Neural cell (in vitro differentiated cells): ENCODE results near the gene ZDBF2. TPM values are rescaled to one million over a fixed set of nuclear protein-coding genes. Genes with fewer than 3 reads are reported as not detected.
A peak's percentile ranks its signal among the peaks of the same experiment; 100 is the strongest.

Source experiments
- H2AFZ ChIP-seq: fragments of 200-600, 300-800 bp; sonication (generic), shearing (Covaris generic); 2 replicates; pipeline ENCODE4 v1.6.0; 2014; ENCODE audit warnings: low read depth, mild to moderate bottlenecking, antibody characterized with exemption, low read length, moderate library complexity
- H3F3A ChIP-seq: fragments of 200-600 bp; shearing (Covaris generic); 2 replicates; pipeline ENCODE4 v1.6.1; 2016; ENCODE audit warnings: mild to moderate bottlenecking, moderate library complexity, mixed read lengths, antibody characterized with exemption, low read length; ENCODE audit not compliant: insufficient read depth, poor library complexity, severe bottlenecking
- H3K27ac ChIP-seq: fragments of 200-600, 300-800 bp; sonication (generic), shearing (Covaris generic); 2 replicates; pipeline ENCODE4 v1.5.1; 2014; ENCODE audit warnings: mild to moderate bottlenecking, low read length, moderate library complexity
- H3K27me3 ChIP-seq: fragments of 300-800, 200-600 bp; sonication (generic), shearing (Covaris generic); 2 replicates; pipeline ENCODE4 v1.6.0; 2014; ENCODE audit warnings: mild to moderate bottlenecking, low read depth, low read length, moderate library complexity; ENCODE audit not compliant: insufficient read depth
- H3K36me3 ChIP-seq: fragments of 300-800, 200-600 bp; sonication (generic), shearing (Covaris generic); 2 replicates; pipeline ENCODE4 v1.5.1; 2014; ENCODE audit warnings: mild to moderate bottlenecking, antibody characterized with exemption, low read length, moderate library complexity; ENCODE audit not compliant: insufficient read depth
- H3K4me2 ChIP-seq: fragments of 300-800, 200-600 bp; sonication (generic), shearing (Covaris generic); 2 replicates; pipeline ENCODE4 v1.6.0; 2014; ENCODE audit warnings: mild to moderate bottlenecking, low read length
- H3K4me3 ChIP-seq: fragments of 300-800, 200-600 bp; sonication (generic), shearing (Covaris generic); 2 replicates; pipeline ENCODE4 v1.5.1; 2014; ENCODE audit warnings: mild to moderate bottlenecking, low read length, moderate library complexity
- H3K79me2 ChIP-seq: fragments of 200-600 bp; shearing (Covaris generic); replicated peaks from 2 replicates; pipeline ENCODE4 v1.6.0; 2014; ENCODE audit warnings: mild to moderate bottlenecking, low read length, moderate library complexity; ENCODE audit not compliant: insufficient read depth
- H3K9ac ChIP-seq: fragments of 300-800, 200-600 bp; sonication (generic), shearing (Covaris generic); 2 replicates; pipeline ENCODE4 v1.6.1; 2016; ENCODE audit warnings: mild to moderate bottlenecking, low read length, mixed read lengths
- H3K9me2 ChIP-seq: fragments of 200-600 bp; shearing (Covaris generic); 2 replicates; pipeline ENCODE4 v1.6.1; 2016; ENCODE audit warnings: mild to moderate bottlenecking, low read length, mixed read lengths; ENCODE audit not compliant: insufficient read depth
- H3K9me3 ChIP-seq: fragments of 200-600, 300-800 bp; sonication (generic), shearing (Covaris generic); 2 replicates; pipeline ENCODE4 v1.6.1; 2016; ENCODE audit warnings: mild to moderate bottlenecking, mixed run types, low read length, moderate library complexity, mixed read lengths
- H4K20me1 ChIP-seq: fragments of 200-600 bp; shearing (Covaris generic); 2 replicates; pipeline ENCODE4 v1.6.1; 2016; ENCODE audit warnings: mild to moderate bottlenecking, mixed run types; ENCODE audit not compliant: insufficient read depth
- EP300 ChIP-seq: fragments of 450-650 bp; conservative IDR thresholded peaks from 2 replicates; pipeline ENCODE4 v1.6.1; 2014; ENCODE audit warnings: antibody characterized with exemption, mild to moderate bottlenecking, moderate library complexity; ENCODE audit not compliant: poor library complexity, severe bottlenecking
- EZH2 ChIP-seq: fragments of 200-600, 300-800 bp; shearing (Covaris generic), sonication (generic); IDR thresholded peaks from 2 replicates; pipeline ENCODE4 v1.6.1; 2014; ENCODE audit warnings: antibody characterized with exemption, low read length, borderline replicate concordance, mild to moderate bottlenecking; ENCODE audit not compliant: insufficient read depth, poor library complexity, severe bottlenecking
- MXI1 ChIP-seq: fragments of 450-650 bp; conservative IDR thresholded peaks from 2 replicates; pipeline ENCODE4 v1.6.1; 2014; ENCODE audit warnings: antibody characterized with exemption, mild to moderate bottlenecking; ENCODE audit not compliant: poor library complexity, severe bottlenecking
- POLR2AphosphoS5 ChIP-seq: IDR thresholded peaks from 2 replicates; pipeline ENCODE4 v1.6.1; 2012
- RAD21 ChIP-seq: fragments of 450-650 bp; conservative IDR thresholded peaks from 2 replicates; pipeline ENCODE4 v1.6.1; 2014; ENCODE audit warnings: antibody characterized with exemption, mild to moderate bottlenecking, moderate library complexity
- SMC3 ChIP-seq: fragments of 450-650 bp; conservative IDR thresholded peaks from 2 replicates; pipeline ENCODE4 v1.6.1; 2014; ENCODE audit warnings: antibody characterized with exemption, mild to moderate bottlenecking, moderate library complexity; ENCODE audit not compliant: poor library complexity
- TAF1 ChIP-seq: IDR thresholded peaks from 2 replicates; pipeline ENCODE4 v1.6.1; 2012; ENCODE audit warnings: low read depth
- polyA plus RNA-seq: library from polyadenylated mRNA; depleted of rRNA; stranded (reverse); fragments of >200 nt; gene quantifications from 2 replicates; pipeline ENCODE4 v1.2.3, GENCODE V29; 2014
- TF ChIP-seq, protein P1 (sequence below): fragments of 450-650 bp; IDR thresholded peaks from 2 replicates; pipeline ENCODE4 v1.5.1; 2014; ENCODE audit warnings: antibody characterized with exemption, mild to moderate bottlenecking, moderate library complexity; ENCODE audit not compliant: poor library complexity, severe bottlenecking
- TF ChIP-seq, protein P2 (sequence below): IDR thresholded peaks from 2 replicates; pipeline ENCODE4 v1.6.1; 2012; ENCODE audit warnings: borderline replicate concordance

ZDBF2 gene
- polyA plus RNA-seq, 1 donor from 2014 or later: 23.4 TPM

- Histone ChIP-seq H3K4me3 (no peak overlapping the region), H3K9me2 (no peaks in the 10 kb centered on the region), H3F3A (no peaks in the 10 kb centered on the region), H3K27ac (no peak overlapping the region), H3K27me3 (peaks cover 94% of the 10 kb centered on the region), H4K20me1 (no peaks in the 10 kb centered on the region), H3K9ac (no peak overlapping the region), H3K79me2 (no peaks in the 10 kb centered on the region), H2AFZ (no peak overlapping the region), H3K36me3 (no peaks in the 10 kb centered on the region), H3K4me2 (no peak overlapping the region), H3K9me3 (no peaks in the 10 kb centered on the region)
- TF ChIP-seq POLR2AphosphoS5 (no peak), TAF1 (no peak), EP300 (no peak), RAD21 (no peak), MXI1 (no peak), SMC3 (no peak), EZH2 (no peak)
- TF ChIP-seq, protein P1, sequence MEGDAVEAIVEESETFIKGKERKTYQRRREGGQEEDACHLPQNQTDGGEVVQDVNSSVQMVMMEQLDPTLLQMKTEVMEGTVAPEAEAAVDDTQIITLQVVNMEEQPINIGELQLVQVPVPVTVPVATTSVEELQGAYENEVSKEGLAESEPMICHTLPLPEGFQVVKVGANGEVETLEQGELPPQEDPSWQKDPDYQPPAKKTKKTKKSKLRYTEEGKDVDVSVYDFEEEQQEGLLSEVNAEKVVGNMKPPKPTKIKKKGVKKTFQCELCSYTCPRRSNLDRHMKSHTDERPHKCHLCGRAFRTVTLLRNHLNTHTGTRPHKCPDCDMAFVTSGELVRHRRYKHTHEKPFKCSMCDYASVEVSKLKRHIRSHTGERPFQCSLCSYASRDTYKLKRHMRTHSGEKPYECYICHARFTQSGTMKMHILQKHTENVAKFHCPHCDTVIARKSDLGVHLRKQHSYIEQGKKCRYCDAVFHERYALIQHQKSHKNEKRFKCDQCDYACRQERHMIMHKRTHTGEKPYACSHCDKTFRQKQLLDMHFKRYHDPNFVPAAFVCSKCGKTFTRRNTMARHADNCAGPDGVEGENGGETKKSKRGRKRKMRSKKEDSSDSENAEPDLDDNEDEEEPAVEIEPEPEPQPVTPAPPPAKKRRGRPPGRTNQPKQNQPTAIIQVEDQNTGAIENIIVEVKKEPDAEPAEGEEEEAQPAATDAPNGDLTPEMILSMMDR: no peak
- TF ChIP-seq, protein P2, sequence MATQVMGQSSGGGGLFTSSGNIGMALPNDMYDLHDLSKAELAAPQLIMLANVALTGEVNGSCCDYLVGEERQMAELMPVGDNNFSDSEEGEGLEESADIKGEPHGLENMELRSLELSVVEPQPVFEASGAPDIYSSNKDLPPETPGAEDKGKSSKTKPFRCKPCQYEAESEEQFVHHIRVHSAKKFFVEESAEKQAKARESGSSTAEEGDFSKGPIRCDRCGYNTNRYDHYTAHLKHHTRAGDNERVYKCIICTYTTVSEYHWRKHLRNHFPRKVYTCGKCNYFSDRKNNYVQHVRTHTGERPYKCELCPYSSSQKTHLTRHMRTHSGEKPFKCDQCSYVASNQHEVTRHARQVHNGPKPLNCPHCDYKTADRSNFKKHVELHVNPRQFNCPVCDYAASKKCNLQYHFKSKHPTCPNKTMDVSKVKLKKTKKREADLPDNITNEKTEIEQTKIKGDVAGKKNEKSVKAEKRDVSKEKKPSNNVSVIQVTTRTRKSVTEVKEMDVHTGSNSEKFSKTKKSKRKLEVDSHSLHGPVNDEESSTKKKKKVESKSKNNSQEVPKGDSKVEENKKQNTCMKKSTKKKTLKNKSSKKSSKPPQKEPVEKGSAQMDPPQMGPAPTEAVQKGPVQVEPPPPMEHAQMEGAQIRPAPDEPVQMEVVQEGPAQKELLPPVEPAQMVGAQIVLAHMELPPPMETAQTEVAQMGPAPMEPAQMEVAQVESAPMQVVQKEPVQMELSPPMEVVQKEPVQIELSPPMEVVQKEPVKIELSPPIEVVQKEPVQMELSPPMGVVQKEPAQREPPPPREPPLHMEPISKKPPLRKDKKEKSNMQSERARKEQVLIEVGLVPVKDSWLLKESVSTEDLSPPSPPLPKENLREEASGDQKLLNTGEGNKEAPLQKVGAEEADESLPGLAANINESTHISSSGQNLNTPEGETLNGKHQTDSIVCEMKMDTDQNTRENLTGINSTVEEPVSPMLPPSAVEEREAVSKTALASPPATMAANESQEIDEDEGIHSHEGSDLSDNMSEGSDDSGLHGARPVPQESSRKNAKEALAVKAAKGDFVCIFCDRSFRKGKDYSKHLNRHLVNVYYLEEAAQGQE: no peak
Measured at GRCh38 chr2:206259376-206260187, 14.9 kb upstream of the ZDBF2 start.

DNA sequence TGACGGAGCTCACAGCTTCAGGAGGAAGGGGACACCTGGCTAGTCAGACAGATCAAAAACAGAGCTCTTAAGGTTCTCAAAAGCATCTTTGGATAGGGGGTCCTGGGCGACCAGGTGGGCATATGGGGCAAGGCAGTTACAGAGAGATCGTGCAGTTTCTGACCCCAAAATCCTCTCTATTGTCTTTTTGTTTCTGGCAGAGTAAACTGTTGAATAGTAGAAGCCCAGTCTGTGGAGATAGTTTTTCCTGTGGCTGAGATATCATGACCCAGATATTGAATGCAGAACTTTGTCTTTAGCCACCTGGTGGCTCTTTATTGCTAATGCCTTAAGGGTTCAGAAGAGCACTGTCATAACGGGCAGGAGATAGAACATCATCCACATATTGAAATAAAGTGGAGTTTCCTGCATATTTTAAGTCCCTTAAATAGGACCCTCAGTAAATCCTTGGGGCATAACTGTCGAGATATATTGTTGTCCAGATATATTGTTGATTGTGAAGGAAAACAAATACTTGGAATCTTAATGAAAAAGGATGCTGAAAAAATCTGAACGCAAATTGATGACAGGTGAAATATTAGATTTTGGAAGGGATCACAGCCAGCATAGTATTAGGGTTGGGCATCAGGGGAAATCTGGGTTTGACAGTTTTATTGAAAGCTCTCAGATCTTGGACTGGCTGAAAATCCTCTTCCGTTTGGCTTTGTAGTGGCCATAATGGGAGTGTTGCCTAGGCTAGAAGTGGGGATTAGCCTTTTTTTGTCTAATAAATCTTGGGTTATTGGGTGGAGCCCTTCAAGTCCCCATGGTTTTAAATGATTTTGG, 14.1 kb upstream of the ZDBF2 start:
- Histone ChIP-seq H4K20me1 (no peaks in the 10 kb centered on the region), H2AFZ (no peak overlapping the region), H3K27ac (no peak overlapping the region), H3K27me3 (peaks cover 94% of the 10 kb centered on the region), H3K4me2 (no peak overlapping the region), H3K36me3 (no peaks in the 10 kb centered on the region), H3K9ac (no peak overlapping the region), H3F3A (no peaks in the 10 kb centered on the region), H3K9me2 (no peaks in the 10 kb centered on the region), H3K9me3 (no peaks in the 10 kb centered on the region), H3K4me3 (no peak overlapping the region), H3K79me2 (no peaks in the 10 kb centered on the region)
- TF ChIP-seq SMC3 (peak; percentile 45), RAD21 (peak; percentile 26), EZH2 (no peak)
- TF ChIP-seq, protein P1: peak; percentile 45
- TF ChIP-seq, protein P2: no peak
